Caco-2 (cell line): Measurements from ENCODE around the gene GATM. TPM values are rescaled to one million over a fixed set of nuclear protein-coding genes. Genes with fewer than 3 reads are reported as not detected.
A peak's percentile ranks its signal among the peaks of the same experiment; 100 is the strongest.

Experiments
- BruUV-seq: library from RNA; stranded (reverse); fragments of 400-500 nt; replicated peaks from 2 replicates; lab custom pipeline; 2021; lab: Mats Ljungman, UMichigan
- CTCF ChIA-PET: fragments of 300-600 bp; sonication (Branson Sonifier 250); formaldehyde crosslinking; loops from one replicate; lab custom pipeline; 2022; ENCODE audit warnings: antibody characterized with exemption; lab: Charles Lee
- POLR2A ChIA-PET: fragments of 300-600 bp; sonication (Branson Sonifier 250); formaldehyde crosslinking; loops from one replicate; lab custom pipeline; 2022; ENCODE audit warnings: antibody characterized with exemption; lab: Charles Lee
- DNase-seq, 2 experiments: peaks; one replicate each; pipeline versions ENCODE4 v3.0.0 to v3.0.0-alpha.2; 2020 to 2022
- H3K27me3 ChIP-seq: replicated peaks from 2 replicates; pipeline ENCODE4 v1.6.0; 2011; ENCODE audit warnings: low read length; ENCODE audit not compliant: control insufficient read depth, insufficient read depth
- H3K36me3 ChIP-seq: 2 replicates; pipeline ENCODE4 v1.5.1; 2011; ENCODE audit warnings: low read length; ENCODE audit not compliant: control insufficient read depth, insufficient read depth
- H3K4me1 ChIP-seq: fragments of 250-450 bp; sonication (Bioruptor Pico); 2 replicates; pipeline ENCODE4 v1.5.1; 2020; ENCODE audit warnings: mild to moderate bottlenecking
- H3K4me3 ChIP-seq: 2 replicates; pipeline ENCODE4 v1.5.1; 2011; ENCODE audit warnings: low read depth, mild to moderate bottlenecking, control low read depth, low read length
- H3K9me3 ChIP-seq: fragments of 250-450 bp; sonication (Bioruptor Pico); 2 replicates; pipeline ENCODE4 v1.5.1; 2020; ENCODE audit warnings: mild to moderate bottlenecking, moderate library complexity
- H3K27ac Mint-ChIP-seq: one replicate; pipeline ENCODE4 v1.8.0; 2022; ENCODE audit warnings: mixed read lengths; ENCODE audit not compliant: unreplicated experiment
- H3K27me3 Mint-ChIP-seq: one replicate; pipeline ENCODE4 v1.8.0; 2022; ENCODE audit warnings: mixed read lengths; ENCODE audit not compliant: insufficient read depth, unreplicated experiment
- H3K36me3 Mint-ChIP-seq: one replicate; pipeline ENCODE4 v1.8.0; 2022; ENCODE audit warnings: mild to moderate bottlenecking, mixed read lengths; ENCODE audit not compliant: insufficient read depth, unreplicated experiment
- H3K4me1 Mint-ChIP-seq: one replicate; pipeline ENCODE4 v1.8.0; 2022; ENCODE audit warnings: low read depth, mixed read lengths; ENCODE audit not compliant: unreplicated experiment
- H3K4me3 Mint-ChIP-seq: one replicate; pipeline ENCODE4 v1.8.0; 2022; ENCODE audit warnings: mild to moderate bottlenecking, moderate library complexity, mixed read lengths; ENCODE audit not compliant: unreplicated experiment
- H3K9me3 Mint-ChIP-seq: one replicate; pipeline ENCODE4 v1.8.0; 2022; ENCODE audit warnings: mixed read lengths; ENCODE audit not compliant: unreplicated experiment
- intact Hi-C: fragments of 100-400 bp; cut with micrococcal nuclease; formaldehyde crosslinking; loops from one replicate; pipeline ENCODE4 v1.10.0; 2022; ENCODE audit not compliant: unreplicated experiment
- total RNA-seq: library from RNA; stranded (reverse); gene quantifications from 2 replicates; pipeline ENCODE4 v1.2.3, GENCODE V29; 2022
- TF ChIP-seq, protein P1 (sequence below), 2 experiments: fragments of 200-600 bp in 1 of 2; IDR thresholded peaks; 1 replicate in 1 of 2; 2 replicates in 1 of 2; pipeline versions ENCODE4 v1.5.1 to v1.8.0; 2011 to 2022; ENCODE audit warnings: antibody characterized with exemption in 1 of 2, control low read depth in 1 of 2, inconsistent platforms in 1 of 2, low read depth in 1 of 2, low read length in 1 of 2, mild to moderate bottlenecking in 1 of 2, moderate library complexity in 1 of 2; ENCODE audit not compliant: insufficient read depth in 1 of 2, severe bottlenecking in 1 of 2, unreplicated experiment in 1 of 2

The GATM gene
- total RNA-seq, 1 experiment from 2014 or later: 4.4 TPM

DNA sequence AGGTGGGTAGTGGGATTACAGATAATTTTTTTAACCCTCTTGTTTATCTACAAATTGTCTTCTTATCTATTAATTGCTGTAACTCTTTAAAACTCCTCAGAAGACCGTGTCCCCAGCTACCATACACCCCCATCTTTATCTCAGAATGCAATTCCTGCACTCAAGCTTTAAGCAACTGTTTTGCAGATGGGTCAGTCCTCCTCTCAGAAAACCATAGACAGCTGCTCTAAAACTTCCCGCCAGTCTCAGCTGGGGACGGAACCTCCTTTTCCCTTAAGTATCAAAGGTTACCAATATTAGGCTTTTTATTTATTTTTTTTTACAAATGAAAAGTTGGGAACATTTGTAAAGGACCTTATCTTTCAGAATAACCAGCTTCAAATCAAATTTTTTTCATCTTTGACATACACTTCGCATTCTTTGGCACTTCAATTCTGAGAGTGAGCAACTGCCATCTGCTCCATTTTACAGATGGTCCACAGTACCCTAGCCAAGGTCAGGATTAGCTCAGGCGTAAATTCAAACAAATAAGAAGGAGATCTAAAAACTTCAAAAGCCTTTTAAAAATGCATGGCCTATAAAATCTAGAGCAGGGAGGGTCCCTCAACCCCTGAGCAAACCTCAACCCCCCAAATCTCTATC, 1.3 kb downstream of the GATM start:
- Histone ChIP-seq H3K9me3 (no peaks in the 10 kb centered on the region), H3K36me3 (no peaks in the 10 kb centered on the region), H3K27me3 (no peaks in the 10 kb centered on the region), H3K4me3 (no peak overlapping the region), H3K4me1 (peaks cover 54% of the 10 kb centered on the region)
- peaks cover 4% of the 10 kb centered on the region for H3K36me3 Mint-ChIP-seq
- POLR2A ChIA-PET: no interaction called here
- no peaks in the 10 kb centered on the region for H3K27me3 Mint-ChIP-seq
- no TSS peak for BruUV-seq
- no peak for DNase-seq
- H3K27ac Mint-ChIP-seq: no peak overlapping the region
- intact Hi-C loops: no loop called here
- CTCF ChIA-PET: interaction anchor here (0.6 kb wide), 1 partner anchor 32 kb away, joined by 5 read pairs; no protein-coding TSS in a partner anchor
- no peaks in the 10 kb centered on the region for H3K9me3 Mint-ChIP-seq
- TF ChIP-seq, protein P1, sequence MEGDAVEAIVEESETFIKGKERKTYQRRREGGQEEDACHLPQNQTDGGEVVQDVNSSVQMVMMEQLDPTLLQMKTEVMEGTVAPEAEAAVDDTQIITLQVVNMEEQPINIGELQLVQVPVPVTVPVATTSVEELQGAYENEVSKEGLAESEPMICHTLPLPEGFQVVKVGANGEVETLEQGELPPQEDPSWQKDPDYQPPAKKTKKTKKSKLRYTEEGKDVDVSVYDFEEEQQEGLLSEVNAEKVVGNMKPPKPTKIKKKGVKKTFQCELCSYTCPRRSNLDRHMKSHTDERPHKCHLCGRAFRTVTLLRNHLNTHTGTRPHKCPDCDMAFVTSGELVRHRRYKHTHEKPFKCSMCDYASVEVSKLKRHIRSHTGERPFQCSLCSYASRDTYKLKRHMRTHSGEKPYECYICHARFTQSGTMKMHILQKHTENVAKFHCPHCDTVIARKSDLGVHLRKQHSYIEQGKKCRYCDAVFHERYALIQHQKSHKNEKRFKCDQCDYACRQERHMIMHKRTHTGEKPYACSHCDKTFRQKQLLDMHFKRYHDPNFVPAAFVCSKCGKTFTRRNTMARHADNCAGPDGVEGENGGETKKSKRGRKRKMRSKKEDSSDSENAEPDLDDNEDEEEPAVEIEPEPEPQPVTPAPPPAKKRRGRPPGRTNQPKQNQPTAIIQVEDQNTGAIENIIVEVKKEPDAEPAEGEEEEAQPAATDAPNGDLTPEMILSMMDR (IDR thresholded peaks at IDR 0.05; ENCODE audit: insufficient read depth in 1 of 2, low read depth in 1 of 2, low read length in 1 of 2, severe bottlenecking in 1 of 2, unreplicated experiment in 1 of 2): no peak
- peaks cover 57% of the 10 kb centered on the region for H3K4me1 Mint-ChIP-seq
- H3K4me3 Mint-ChIP-seq: no peak overlapping the region

DNA sequence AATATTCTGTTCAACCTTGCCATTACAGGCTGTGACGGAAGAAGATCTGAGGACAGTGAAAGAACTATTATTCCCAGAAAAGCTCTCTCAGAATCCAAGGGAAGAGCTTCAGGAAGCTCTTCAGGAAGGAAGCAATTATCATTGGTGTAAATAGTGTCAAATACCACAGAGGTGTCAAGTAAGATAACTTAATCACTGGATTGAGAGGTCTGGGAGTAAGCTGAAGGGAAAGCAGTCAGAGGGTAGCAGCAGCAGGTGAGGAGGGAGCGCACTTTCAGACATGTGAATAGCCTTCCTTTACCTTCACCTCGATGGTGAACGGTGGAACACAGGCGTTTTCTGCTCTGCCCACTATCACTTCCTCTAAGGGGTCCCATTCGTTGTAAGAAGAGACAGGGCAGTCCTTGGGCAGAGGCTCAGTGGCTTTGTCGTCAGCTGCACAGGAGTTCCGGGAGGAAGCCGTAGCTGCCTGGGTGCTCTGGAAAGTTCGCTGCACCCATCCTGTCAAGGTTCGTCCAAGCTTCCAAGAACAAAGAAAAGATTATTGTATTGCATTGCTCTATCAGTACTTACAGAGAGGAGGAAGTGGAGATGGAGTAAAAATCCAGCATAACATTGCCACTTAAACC, 1.9 kb downstream of the GATM start:
- no peak overlapping the region for H3K4me3 ChIP-seq
- ChIA-PET POLR2A (no interaction called here), CTCF (no interaction called here)
- intact Hi-C loops: no loop called here
- H3K9me3 ChIP-seq: no peaks in the 10 kb centered on the region
- no peaks in the 10 kb centered on the region for H3K27me3 Mint-ChIP-seq
- H3K4me3 Mint-ChIP-seq: no peak overlapping the region
- BruUV-seq: no TSS peak
- peaks cover 56% of the 10 kb centered on the region for H3K4me1 ChIP-seq
- H3K36me3 ChIP-seq: no peaks in the 10 kb centered on the region
- DNase-seq: no peak
- TF ChIP-seq, protein P1 (IDR thresholded peaks at IDR 0.05; ENCODE audit: insufficient read depth in 1 of 2, low read depth in 1 of 2, low read length in 1 of 2, severe bottlenecking in 1 of 2, unreplicated experiment in 1 of 2): no peak
- H3K27me3 ChIP-seq: no peaks in the 10 kb centered on the region
- H3K36me3 Mint-ChIP-seq: peaks cover 4% of the 10 kb centered on the region
- peaks cover 53% of the 10 kb centered on the region for H3K4me1 Mint-ChIP-seq
- no peaks in the 10 kb centered on the region for H3K9me3 Mint-ChIP-seq
- peak overlapping the region; percentile 8 for H3K27ac Mint-ChIP-seq

DNA sequence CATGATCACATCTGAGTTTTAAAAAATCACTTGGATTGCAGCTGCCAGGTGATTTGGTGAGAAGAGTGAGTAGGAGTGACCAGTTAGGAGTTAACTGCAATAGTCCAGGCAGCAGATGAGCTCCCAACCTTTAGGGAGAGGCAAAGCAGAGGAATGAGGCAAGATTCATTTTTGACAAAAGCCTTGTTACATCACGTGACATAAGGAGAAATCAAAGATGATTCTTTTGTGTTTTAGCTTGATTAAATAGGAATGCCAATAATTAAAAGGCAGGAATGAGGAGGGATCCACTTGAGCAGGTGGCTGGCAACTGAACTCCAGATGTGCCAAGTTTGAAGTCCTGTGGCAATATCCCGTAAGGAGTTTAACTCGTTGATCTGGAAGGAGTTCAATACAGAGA, 2.5 kb downstream of the GATM start:
- TF ChIP-seq, protein P1 (IDR thresholded peaks at IDR 0.05; ENCODE audit: insufficient read depth in 1 of 2, low read depth in 1 of 2, low read length in 1 of 2, severe bottlenecking in 1 of 2, unreplicated experiment in 1 of 2): no peak
- BruUV-seq: no TSS peak
- Mint-ChIP-seq H3K36me3 (peaks cover 4% of the 10 kb centered on the region), H3K4me1 (peaks cover 47% of the 10 kb centered on the region), H3K27me3 (no peaks in the 10 kb centered on the region), H3K9me3 (no peaks in the 10 kb centered on the region), H3K4me3 (no peak overlapping the region), H3K27ac (peak overlapping the region; percentile 8)
- Histone ChIP-seq H3K9me3 (no peaks in the 10 kb centered on the region), H3K36me3 (no peaks in the 10 kb centered on the region), H3K4me1 (peaks cover 51% of the 10 kb centered on the region), H3K27me3 (no peaks in the 10 kb centered on the region), H3K4me3 (no peak overlapping the region)
- CTCF ChIA-PET: no interaction called here
- POLR2A ChIA-PET: no interaction called here
- DNase-seq: no peak
- intact Hi-C loops: no loop called here
